Nephron (organoid): ENCODE data around the gene COL6A1.

Experiments used
- H3K27ac Mint-ChIP-seq, 3 experiments: 2 replicates each; pipeline ENCODE4 v1.8.0; 2020; ENCODE audit warnings: mixed read lengths in 3 of 3, mild to moderate bottlenecking in 2 of 3, moderate library complexity in 1 of 3
- H3K27me3 Mint-ChIP-seq: 2 replicates; pipeline ENCODE4 v1.8.0; 2021; ENCODE audit warnings: low read depth, mild to moderate bottlenecking, moderate library complexity, mixed read lengths
- H3K36me3 Mint-ChIP-seq: 2 replicates; pipeline ENCODE4 v1.8.0; 2020; ENCODE audit warnings: low read depth, mixed read lengths
- H3K4me1 Mint-ChIP-seq: 2 replicates; pipeline ENCODE4 v1.8.0; 2020; ENCODE audit warnings: mixed read lengths
- H3K4me3 Mint-ChIP-seq, 3 experiments: 2 replicates each; pipeline ENCODE4 v1.8.0; 2020; ENCODE audit warnings: mild to moderate bottlenecking in 3 of 3, mixed read lengths in 3 of 3, moderate library complexity in 2 of 3
- H3K9me3 Mint-ChIP-seq: 2 replicates; pipeline ENCODE4 v1.8.0; 2020; ENCODE audit warnings: mixed read lengths
- TF ChIP-seq, protein P1 (sequence below), 3 experiments: fragments of 200-600 bp; sonication (generic); IDR thresholded peaks; one replicate each; pipeline ENCODE4 v1.5.0; 2021; ENCODE audit warnings: antibody characterized with exemption in 3 of 3; ENCODE audit not compliant: unreplicated experiment in 3 of 3

Gene COL6A1

DNA sequence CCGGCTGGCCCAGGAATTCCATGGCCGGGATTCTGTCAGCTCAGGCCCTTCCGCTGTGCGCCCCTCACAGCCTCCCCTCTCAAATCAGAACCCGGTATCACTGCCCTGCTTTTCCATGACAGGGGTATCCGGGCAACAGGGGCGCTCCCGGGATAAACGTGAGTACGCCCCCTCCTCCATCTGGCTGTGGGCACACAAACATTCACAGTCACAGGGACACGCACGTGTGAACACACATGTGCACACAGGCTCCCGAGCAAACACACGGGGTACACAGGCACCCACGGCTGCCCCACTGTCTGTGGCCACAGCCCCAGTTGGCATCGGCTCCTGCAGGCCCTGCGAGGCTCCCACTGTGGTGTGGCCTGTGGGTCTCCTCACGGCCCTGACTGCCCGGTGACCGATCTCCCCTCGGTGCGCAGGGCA lies 16.7 kb downstream of the COL6A1 start:
- Mint-ChIP-seq H3K27me3 (no peaks in the 10 kb centered on the region), H3K4me3 (no peak overlapping the region), H3K27ac (no peak overlapping the region), H3K36me3 (peaks cover 14% of the 10 kb centered on the region), H3K9me3 (no peaks in the 10 kb centered on the region), H3K4me1 (no peaks in the 10 kb centered on the region)
- TF ChIP-seq, protein P1, sequence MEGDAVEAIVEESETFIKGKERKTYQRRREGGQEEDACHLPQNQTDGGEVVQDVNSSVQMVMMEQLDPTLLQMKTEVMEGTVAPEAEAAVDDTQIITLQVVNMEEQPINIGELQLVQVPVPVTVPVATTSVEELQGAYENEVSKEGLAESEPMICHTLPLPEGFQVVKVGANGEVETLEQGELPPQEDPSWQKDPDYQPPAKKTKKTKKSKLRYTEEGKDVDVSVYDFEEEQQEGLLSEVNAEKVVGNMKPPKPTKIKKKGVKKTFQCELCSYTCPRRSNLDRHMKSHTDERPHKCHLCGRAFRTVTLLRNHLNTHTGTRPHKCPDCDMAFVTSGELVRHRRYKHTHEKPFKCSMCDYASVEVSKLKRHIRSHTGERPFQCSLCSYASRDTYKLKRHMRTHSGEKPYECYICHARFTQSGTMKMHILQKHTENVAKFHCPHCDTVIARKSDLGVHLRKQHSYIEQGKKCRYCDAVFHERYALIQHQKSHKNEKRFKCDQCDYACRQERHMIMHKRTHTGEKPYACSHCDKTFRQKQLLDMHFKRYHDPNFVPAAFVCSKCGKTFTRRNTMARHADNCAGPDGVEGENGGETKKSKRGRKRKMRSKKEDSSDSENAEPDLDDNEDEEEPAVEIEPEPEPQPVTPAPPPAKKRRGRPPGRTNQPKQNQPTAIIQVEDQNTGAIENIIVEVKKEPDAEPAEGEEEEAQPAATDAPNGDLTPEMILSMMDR (IDR thresholded peaks at IDR 0.05; ENCODE audit: unreplicated experiment in 3 of 3), result no peak

DNA sequence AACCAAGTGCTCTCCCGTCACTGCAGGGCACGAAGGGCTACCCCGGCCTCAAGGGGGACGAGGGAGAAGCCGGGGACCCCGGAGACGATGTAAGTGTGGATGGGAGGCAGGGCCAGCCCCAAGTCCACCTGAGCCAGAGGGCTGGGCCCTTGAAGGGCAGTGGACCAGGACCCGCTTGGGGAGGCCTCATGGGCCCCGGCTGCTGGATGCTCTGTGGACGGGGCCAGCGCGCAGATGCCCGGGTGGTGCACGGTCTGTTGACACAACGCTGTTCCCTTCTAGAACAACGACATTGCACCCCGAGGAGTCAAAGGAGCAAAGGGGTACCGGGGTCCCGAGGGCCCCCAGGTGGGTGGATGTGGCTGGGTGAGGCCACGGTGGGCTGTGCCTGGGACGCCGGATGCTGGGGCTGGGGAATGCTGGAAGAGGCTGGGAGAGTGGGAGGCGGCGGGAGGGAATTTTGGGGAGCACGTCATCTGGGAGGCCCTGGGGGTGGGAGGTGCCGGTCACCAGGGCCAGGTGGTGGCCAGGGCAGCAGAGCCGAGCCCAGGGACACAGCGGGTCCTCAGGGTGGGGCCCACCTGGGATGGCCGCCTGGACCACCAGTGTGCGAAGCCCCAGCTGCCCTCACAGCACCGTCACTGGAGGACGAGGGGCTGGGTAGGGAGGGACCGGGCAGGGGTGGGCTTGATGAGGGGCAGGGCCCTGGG lies 17.5 kb downstream of the COL6A1 start:
- H3K4me1 Mint-ChIP-seq, result no peaks in the 10 kb centered on the region
- H3K27ac Mint-ChIP-seq, result no peak overlapping the region
- peaks cover 14% of the 10 kb centered on the region for H3K36me3 Mint-ChIP-seq
- H3K27me3 Mint-ChIP-seq, result no peaks in the 10 kb centered on the region
- H3K9me3 Mint-ChIP-seq, result no peaks in the 10 kb centered on the region
- TF ChIP-seq, protein P1 (IDR thresholded peaks at IDR 0.05; ENCODE audit: unreplicated experiment in 3 of 3), result no peak
- H3K4me3 Mint-ChIP-seq, result no peak overlapping the region

GRCh38 chr21:45999581-46000181 lies 18.1 kb downstream of the COL6A1 start:
- Mint-ChIP-seq H3K27ac (no peak overlapping the region), H3K4me1 (no peaks in the 10 kb centered on the region), H3K9me3 (no peaks in the 10 kb centered on the region), H3K27me3 (no peaks in the 10 kb centered on the region), H3K4me3 (no peak overlapping the region), H3K36me3 (peaks cover 19% of the 10 kb centered on the region)
- TF ChIP-seq, protein P1 (IDR thresholded peaks at IDR 0.05; ENCODE audit: unreplicated experiment in 3 of 3), result no peak

- no peaks in the 10 kb centered on the region for H3K4me1 Mint-ChIP-seq
- TF ChIP-seq, protein P1 (IDR thresholded peaks at IDR 0.05; ENCODE audit: unreplicated experiment in 3 of 3), result no peak
- no peak overlapping the region for H3K4me3 Mint-ChIP-seq
- no peak overlapping the region for H3K27ac Mint-ChIP-seq
- H3K36me3 Mint-ChIP-seq, result peaks cover 24% of the 10 kb centered on the region
- H3K9me3 Mint-ChIP-seq, result peaks cover 1% of the 10 kb centered on the region
- no peaks in the 10 kb centered on the region for H3K27me3 Mint-ChIP-seq
These were observed 18.7 kb downstream of the COL6A1 start for GRCh38 chr21:46000182-46000730.

DNA sequence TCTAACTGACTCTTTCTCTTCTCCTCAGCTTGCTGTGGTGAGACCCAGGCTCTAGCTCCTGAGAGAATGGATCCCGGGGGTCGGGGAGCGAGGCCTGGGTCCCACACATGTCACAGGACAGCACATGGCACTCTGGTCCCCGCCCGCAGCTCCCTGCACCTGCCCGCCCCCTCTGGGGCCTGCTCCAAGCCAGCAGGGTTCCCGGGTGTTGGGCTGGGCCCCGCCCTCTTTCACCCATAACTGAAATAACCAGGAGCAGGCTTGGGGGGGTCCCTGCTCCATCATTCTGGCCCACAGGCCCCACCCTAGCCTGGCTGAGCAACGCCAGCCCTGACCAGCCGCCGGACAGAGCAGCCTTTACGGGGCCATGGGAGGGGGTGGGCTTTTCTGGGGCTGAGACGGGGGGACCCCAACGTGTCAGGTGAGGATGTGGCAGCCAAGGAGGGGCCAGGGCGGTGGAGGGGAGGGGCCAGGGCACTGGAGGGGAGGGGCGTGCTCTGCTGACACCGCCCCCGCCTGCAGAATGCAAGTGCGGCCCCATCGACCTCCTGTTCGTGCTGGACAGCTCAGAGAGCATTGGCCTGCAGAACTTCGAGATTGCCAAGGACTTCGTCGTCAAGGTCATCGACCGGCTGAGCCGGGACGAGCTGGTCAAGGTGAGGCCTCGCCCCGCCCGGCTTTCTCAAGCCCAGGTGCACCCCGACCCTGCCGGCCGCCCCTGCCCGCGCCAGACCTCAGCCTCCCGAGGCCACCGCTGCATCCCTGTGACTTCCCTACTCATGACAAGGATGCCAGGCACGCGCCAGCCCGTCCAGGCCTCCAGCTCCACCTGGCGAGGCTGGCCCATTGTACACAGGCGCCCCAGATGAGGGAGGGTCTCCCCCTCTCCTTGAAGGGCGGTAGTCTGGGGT lies 19.4 kb downstream of the COL6A1 start:
- no peak overlapping the region for H3K27ac Mint-ChIP-seq
- H3K4me3 Mint-ChIP-seq, result no peak overlapping the region
- no peaks in the 10 kb centered on the region for H3K27me3 Mint-ChIP-seq
- peaks cover 2% of the 10 kb centered on the region for H3K9me3 Mint-ChIP-seq
- no peaks in the 10 kb centered on the region for H3K4me1 Mint-ChIP-seq
- TF ChIP-seq, protein P1 (IDR thresholded peaks at IDR 0.05; ENCODE audit: unreplicated experiment in 3 of 3), result no peak
- H3K36me3 Mint-ChIP-seq, result peaks cover 24% of the 10 kb centered on the region
